Kidney epithelial cell (primary cell): Measurements from ENCODE around the gene EPAS1. TPM values are rescaled to one million over a fixed set of nuclear protein-coding genes. Genes with fewer than 3 reads are reported as not detected.

Experiments used
- DNase-seq: peaks from one replicate; pipeline ENCODE4 v3.0.0-alpha.2; 2010; ENCODE audit warnings: low read depth
- H3K27me3 ChIP-seq: 2 replicates; pipeline ENCODE4 v1.6.0; 2011; ENCODE audit warnings: low read length; ENCODE audit not compliant: control insufficient read depth, insufficient read depth
- H3K36me3 ChIP-seq: 2 replicates; pipeline ENCODE4 v1.5.1; 2011; ENCODE audit warnings: low read length; ENCODE audit not compliant: control insufficient read depth, insufficient read depth
- H3K4me3 ChIP-seq: 2 replicates; pipeline ENCODE4 v1.5.1; 2011; ENCODE audit warnings: low read depth, mild to moderate bottlenecking, control low read depth, low read length
- CTCF ChIP-seq: IDR thresholded peaks from 2 replicates; pipeline ENCODE4 v1.5.1; 2011; ENCODE audit warnings: mild to moderate bottlenecking, moderate library complexity, low read length, control low read depth, inconsistent platforms; ENCODE audit not compliant: insufficient read depth, poor library complexity, severe bottlenecking
- total RNA-seq: library from RNA; depleted of rRNA; stranded (reverse); fragments of >200 nt; gene quantifications from 2 replicates; pipeline ENCODE4 v1.2.3, GENCODE V29; 2015

The EPAS1 gene
- total RNA-seq, 1 donor from 2014 or later: 94.3 TPM

GRCh38 chr2:46294176-46294836 is 2.9 kb upstream of the EPAS1 start:
- Histone ChIP-seq H3K4me3 (no peak overlapping the region), H3K27me3 (peaks cover 26% of the 10 kb centered on the region), H3K36me3 (no peaks in the 10 kb centered on the region)
- DNase-seq: no peak
- TF ChIP-seq CTCF: peak; percentile 42

GRCh38 chr2:46296216-46296839 is 879 bp upstream of the EPAS1 start:
- no peak for DNase-seq
- H3K27me3 ChIP-seq: peaks cover 32% of the 10 kb centered on the region
- no peaks in the 10 kb centered on the region for H3K36me3 ChIP-seq
- TF ChIP-seq CTCF: no peak
- H3K4me3 ChIP-seq: peak overlapping the region; percentile 56

- H3K27me3 ChIP-seq: peaks cover 32% of the 10 kb centered on the region
- TF ChIP-seq CTCF: no peak
These were observed 502 bp downstream of the EPAS1 start for GRCh38 chr2:46297546-46298271.

GRCh38 chr2:46298272-46298521 is 990 bp downstream of the EPAS1 start:
- peaks cover 32% of the 10 kb centered on the region for H3K27me3 ChIP-seq
- DNase-seq: no peak
- no peak for TF ChIP-seq CTCF
- H3K36me3 ChIP-seq: no peaks in the 10 kb centered on the region
- peak overlapping the region; percentile 56 for H3K4me3 ChIP-seq

More at GRCh38 chr2:46297546-46298271, 502 bp downstream of the EPAS1 start:
- Histone ChIP-seq H3K4me3 (peak overlapping the region; percentile 56), H3K36me3 (no peaks in the 10 kb centered on the region)
- no peak for DNase-seq

GRCh38 chr2:46298522-46299353 is 1.5 kb downstream of the EPAS1 start:
- no peak for DNase-seq
- TF ChIP-seq CTCF: peak; percentile 38
- H3K27me3 ChIP-seq: peaks cover 32% of the 10 kb centered on the region

More at GRCh38 chr2:46298522-46299353, 1.5 kb downstream of the EPAS1 start:
- Histone ChIP-seq H3K36me3 (no peaks in the 10 kb centered on the region), H3K4me3 (peak overlapping the region; percentile 56)
